Tibial artery (tissue), 4 donors: Measurements from ENCODE around the gene LPP.

Source experiments
- DNase-seq, 2 donors: peaks; one replicate each; pipeline ENCODE4 v3.0.0-alpha.2; 2019
- H3K27ac ChIP-seq, 2 donors: fragments of 200-600 bp; sonication (generic) in 1 of 2; 1 replicate in 1 of 2; 2 replicates in 1 of 2; pipeline ENCODE4 v1.5.1; 2018 to 2019; ENCODE audit warnings: mild to moderate bottlenecking in 1 of 2
- H3K27me3 ChIP-seq, 2 donors: fragments of 200-600 bp; sonication (generic) in 1 of 2; one replicate each; pipeline versions ENCODE4 v1.5.1 to v1.6.0; 2016 to 2019
- H3K36me3 ChIP-seq, 3 donors: fragments of 200-600 bp; sonication (generic) in 2 of 3; one replicate each; pipeline ENCODE4 v1.5.1; 2016 to 2019; ENCODE audit warnings: mild to moderate bottlenecking in 2 of 3
- H3K4me1 ChIP-seq, 4 donors: fragments of 200-600 bp; sonication (generic) in 2 of 4; 1 replicate in 3 of 4; 2 replicates in 1 of 4; pipeline ENCODE4 v1.5.1; 2016 to 2019
- H3K4me3 ChIP-seq, 2 donors: fragments of 200-600 bp; sonication (generic) in 1 of 2; 1 replicate in 1 of 2; 2 replicates in 1 of 2; pipeline ENCODE4 v1.5.1; 2018 to 2019; ENCODE audit warnings: mild to moderate bottlenecking in 2 of 2
- H3K9me3 ChIP-seq, 3 donors: fragments of 200-600 bp; sonication (generic) in 1 of 3; one replicate each; pipeline ENCODE4 v1.5.1; 2016 to 2019
- intact Hi-C: fragments of 100-400 bp; cut with DNase I; formaldehyde crosslinking; loops from one replicate; pipeline ENCODE4 v1.15.0; 2023; ENCODE audit warnings: low total_unique reads
- TF ChIP-seq, protein P1 (sequence below), 2 experiments: fragments of 200-600 bp in 1 of 2; fragments of 450-650 bp in 1 of 2; IDR thresholded peaks; one replicate each; pipeline ENCODE4 v1.5.1; 2017 to 2019; ENCODE audit warnings: antibody characterized with exemption in 2 of 2, mild to moderate bottlenecking in 1 of 2, moderate library complexity in 1 of 2

The LPP gene

DNA sequence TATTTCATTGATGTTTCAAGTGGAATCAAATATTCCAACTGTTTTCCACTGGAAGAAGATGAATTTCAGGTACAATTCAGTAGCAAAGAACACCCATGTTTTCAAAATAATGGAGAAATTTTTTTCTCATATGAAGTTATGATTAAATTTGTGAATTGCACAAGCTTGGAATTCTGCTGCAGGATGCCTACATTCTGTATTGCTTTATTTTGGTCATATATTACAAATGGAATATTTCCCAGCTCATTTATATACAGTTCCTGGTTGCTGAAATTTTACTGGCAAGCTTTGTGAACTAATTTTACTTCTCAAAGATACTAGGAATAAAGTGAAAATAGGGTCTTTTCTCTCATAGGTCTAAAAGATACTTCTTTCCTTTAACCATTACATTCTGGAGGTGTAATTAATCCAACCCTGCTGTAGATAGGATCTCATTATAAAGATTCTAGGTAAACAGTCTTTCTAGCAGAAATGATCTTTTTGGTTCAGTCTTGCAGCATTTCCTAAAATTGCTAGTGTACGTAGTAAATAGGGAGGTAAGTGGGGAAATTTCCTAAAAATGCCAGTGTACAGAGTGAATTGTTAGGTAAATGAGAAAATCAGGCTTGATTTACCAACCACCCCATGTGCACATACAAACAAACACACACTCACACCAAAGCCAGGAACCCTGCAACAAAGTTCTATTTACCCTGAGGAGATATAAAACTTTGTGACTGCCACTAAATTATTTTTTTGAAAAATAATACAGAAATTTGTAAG, 624.3 kb downstream of the LPP start:
- Histone ChIP-seq H3K4me1 (peaks cover 0 to 100% (median 53%) of the 10 kb centered on the region in 4 donors), H3K27ac (no peak overlapping the region), H3K9me3 (no peaks in the 10 kb centered on the region), H3K36me3 (no peaks in the 10 kb centered on the region), H3K27me3 (no peaks in the 10 kb centered on the region), H3K4me3 (no peak overlapping the region)
- TF ChIP-seq, protein P1, sequence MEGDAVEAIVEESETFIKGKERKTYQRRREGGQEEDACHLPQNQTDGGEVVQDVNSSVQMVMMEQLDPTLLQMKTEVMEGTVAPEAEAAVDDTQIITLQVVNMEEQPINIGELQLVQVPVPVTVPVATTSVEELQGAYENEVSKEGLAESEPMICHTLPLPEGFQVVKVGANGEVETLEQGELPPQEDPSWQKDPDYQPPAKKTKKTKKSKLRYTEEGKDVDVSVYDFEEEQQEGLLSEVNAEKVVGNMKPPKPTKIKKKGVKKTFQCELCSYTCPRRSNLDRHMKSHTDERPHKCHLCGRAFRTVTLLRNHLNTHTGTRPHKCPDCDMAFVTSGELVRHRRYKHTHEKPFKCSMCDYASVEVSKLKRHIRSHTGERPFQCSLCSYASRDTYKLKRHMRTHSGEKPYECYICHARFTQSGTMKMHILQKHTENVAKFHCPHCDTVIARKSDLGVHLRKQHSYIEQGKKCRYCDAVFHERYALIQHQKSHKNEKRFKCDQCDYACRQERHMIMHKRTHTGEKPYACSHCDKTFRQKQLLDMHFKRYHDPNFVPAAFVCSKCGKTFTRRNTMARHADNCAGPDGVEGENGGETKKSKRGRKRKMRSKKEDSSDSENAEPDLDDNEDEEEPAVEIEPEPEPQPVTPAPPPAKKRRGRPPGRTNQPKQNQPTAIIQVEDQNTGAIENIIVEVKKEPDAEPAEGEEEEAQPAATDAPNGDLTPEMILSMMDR (IDR thresholded peaks at IDR 0.05), result no peak
- intact Hi-C loops, result no loop called here
- DNase-seq, result no peak

DNA sequence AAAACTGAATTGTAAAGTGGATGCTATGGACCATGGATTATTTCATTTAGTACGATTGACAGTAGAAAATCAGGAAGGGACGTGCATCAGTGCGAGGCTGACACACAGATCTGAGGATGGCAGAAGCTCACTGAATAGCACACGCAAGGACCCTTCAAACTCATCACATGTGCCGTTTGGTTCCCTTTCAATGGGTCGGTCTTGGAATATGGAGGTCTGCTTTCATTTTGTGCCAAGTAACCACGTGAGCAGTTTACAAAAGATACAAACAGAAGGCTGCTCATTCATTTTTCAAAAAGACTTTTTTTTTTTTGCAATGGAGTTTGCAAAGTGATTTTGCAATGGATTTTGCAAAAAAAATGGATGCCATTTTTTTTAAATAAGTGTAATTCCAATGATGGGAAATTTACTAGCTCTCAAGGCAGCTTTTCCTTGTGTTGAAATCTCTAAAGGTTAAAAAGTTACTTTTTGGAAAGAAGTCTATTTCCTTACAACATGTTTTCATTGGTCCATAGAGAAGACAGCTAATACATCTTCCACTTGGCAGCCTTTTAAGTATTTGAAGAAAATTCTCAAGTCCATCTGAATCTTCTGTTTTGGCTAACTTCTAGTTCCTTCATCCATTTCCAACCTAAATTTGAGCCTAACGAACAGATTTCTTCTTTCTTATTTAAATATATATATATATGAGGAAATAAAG, 625.5 kb downstream of the LPP start:
- no peak overlapping the region for H3K4me3 ChIP-seq
- H3K9me3 ChIP-seq, result no peaks in the 10 kb centered on the region
- H3K4me1 ChIP-seq, result peaks cover 0 to 92% (median 47%) of the 10 kb centered on the region in 4 donors
- H3K27ac ChIP-seq, result peak overlapping the region; percentile 52 to 67
- intact Hi-C loops, result no loop called here
- DNase-seq, result no peak
- TF ChIP-seq, protein P1 (IDR thresholded peaks at IDR 0.05), result no peak
- H3K36me3 ChIP-seq, result no peaks in the 10 kb centered on the region
- H3K27me3 ChIP-seq, result no peaks in the 10 kb centered on the region

DNA sequence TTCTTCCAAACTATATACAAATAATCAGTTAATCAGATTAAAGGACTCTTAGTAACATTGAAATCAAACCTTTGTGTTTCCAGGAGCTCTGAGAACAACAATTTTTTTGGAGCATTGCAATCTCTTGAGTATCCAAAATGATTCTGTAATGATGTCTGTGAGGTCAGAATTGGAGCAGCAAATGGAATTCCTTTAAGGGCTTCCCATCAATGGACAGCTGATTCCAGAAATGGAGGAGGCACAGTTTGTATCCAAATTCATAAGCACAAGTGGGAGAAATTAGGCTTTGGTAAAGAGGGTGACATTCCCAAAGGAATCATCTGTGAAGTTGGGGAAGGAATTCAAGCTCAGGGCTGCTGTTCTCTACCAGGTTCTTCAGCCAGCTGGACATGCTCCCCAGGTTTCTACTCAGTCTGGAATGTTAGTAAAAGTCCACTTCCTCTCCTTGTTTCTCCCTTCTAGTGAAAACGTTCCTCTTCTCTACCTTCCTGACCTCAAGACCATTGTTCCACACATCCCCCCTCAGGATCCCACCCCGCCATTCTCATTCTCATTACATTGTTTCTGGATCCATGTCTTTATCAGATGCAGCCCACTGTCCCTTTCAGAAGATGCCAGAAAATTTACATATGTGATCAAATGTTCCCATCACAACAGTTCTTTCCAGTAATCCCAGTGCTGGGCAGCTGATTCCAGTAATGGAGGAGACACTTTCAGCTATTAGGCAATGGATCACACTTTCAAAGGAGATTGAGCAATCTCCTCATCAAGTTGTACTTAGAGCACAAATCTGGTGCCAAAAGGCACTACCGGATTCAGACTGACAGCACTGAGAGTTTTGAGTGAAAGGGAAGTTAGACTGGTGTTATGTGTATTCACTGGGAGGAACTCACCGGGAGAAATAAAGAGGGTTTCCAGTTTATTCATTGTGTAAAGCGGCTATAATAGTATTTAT, 626.5 kb downstream of the LPP start:
- Histone ChIP-seq H3K4me1 (peaks cover 0 to 82% (median 42%) of the 10 kb centered on the region in 4 donors), H3K4me3 (no peak overlapping the region), H3K36me3 (no peaks in the 10 kb centered on the region), H3K27ac (peak overlapping the region; percentile 52 to 67), H3K9me3 (no peaks in the 10 kb centered on the region), H3K27me3 (no peaks in the 10 kb centered on the region)
- DNase-seq, result peak; percentile 72 to 73
- intact Hi-C loops, result no loop called here
- TF ChIP-seq, protein P1 (IDR thresholded peaks at IDR 0.05), result no peak

DNA sequence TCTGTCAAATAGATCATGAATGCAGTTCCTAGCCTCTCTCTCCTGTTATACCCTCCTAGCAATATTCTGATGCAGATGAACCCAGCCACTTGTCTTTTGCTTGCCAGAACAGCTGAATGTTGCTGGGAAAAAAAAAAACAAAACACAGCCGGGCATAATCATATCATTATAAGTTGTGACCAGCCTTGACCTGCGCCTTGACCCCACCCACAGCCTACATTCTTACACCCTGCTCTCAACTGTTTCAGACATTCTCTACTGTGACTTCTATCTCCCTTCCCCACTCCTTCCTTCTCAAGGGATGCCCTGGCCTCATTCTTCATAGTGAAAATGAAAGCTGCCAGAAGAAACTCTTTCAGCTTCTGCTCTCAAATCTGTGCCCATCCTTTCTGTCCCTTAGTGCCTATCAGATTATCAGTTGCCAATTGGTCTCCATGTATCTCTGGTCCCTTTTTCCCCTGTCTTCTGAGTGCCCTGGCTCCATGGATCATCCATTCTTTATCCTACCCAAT, 628.7 kb downstream of the LPP start:
- no peak overlapping the region for H3K4me3 ChIP-seq
- peak overlapping the region; percentile 22 to 67 for H3K27ac ChIP-seq
- no peaks in the 10 kb centered on the region for H3K9me3 ChIP-seq
- H3K36me3 ChIP-seq, result no peaks in the 10 kb centered on the region
- intact Hi-C loops, result no loop called here
- TF ChIP-seq, protein P1 (IDR thresholded peaks at IDR 0.05), result no peak
- peaks cover 0 to 76% (median 39%) of the 10 kb centered on the region in 4 donors for H3K4me1 ChIP-seq
- DNase-seq, result no peak
- H3K27me3 ChIP-seq, result no peaks in the 10 kb centered on the region

DNA sequence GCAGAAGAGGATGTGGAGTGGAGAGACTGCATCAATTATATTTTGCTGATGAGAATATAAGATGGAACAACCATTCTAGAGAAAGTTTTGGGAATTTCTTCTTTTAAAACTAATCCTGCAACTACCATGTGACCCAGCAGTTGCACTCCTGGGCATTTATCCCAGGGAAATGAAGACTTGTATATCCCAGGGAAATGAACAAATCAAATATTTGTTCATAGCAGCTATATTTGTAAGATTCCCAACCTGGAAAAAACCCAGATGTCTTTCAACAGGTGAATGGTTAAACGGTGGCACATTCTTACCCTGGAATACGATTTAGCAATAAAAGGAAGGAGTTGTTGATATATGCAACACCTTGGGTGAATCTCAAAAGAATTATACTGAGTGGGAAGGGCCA, 632.5 kb downstream of the LPP start:
- no peak overlapping the region for H3K4me3 ChIP-seq
- peaks cover 0 to 76% (median 15%) of the 10 kb centered on the region in 4 donors for H3K4me1 ChIP-seq
- H3K36me3 ChIP-seq, result no peaks in the 10 kb centered on the region
- H3K27me3 ChIP-seq, result no peaks in the 10 kb centered on the region
- intact Hi-C loops, result no loop called here
- no peak overlapping the region for H3K27ac ChIP-seq
- H3K9me3 ChIP-seq, result no peaks in the 10 kb centered on the region
- TF ChIP-seq, protein P1 (IDR thresholded peaks at IDR 0.05), result no peak
- no peak for DNase-seq
